H54 (cell line): ENCODE measurements around the gene SLC23A2.
"Not testable (repeated sequence)": the region's sequence is repeated elsewhere in the genome, so short reads cannot be mapped to it uniquely, and the experiment has no call there.

Experiments used
- DNase-seq: peaks from one replicate; pipeline ENCODE4 v3.0.0; 2011; ENCODE audit warnings: low spot score, mixed read lengths; ENCODE audit not compliant: insufficient read length
- FAIRE-seq: peaks from 3 replicates; lab custom pipeline; 2011; peaks lifted over from hg19 to GRCh38; lab: Jason Lieb, UNC
- POLR2A ChIP-seq: IDR thresholded peaks from 2 replicates; pipeline ENCODE4 v1.6.1; 2011; ENCODE audit warnings: low read depth, mild to moderate bottlenecking, low read length

The SLC23A2 gene

DNA sequence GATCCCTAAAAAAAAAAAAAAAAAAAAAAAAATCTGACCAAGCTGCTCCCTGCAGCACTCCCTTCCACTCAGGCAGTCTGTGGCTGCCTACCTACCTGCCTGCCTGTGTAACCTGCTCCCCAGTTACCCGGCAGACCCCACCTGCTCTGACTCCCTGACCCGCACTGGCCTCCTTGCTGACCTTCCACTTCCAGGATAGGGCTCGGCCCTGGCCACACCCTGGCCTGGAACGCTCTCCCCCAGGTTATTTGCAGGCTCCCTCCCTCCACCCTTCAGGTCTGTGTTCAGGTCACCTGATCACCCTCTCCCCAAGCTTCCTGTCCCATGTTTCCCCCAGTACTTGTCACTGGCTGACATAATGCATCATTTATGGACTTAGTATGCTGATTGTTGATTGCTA is 134.3 kb downstream of the SLC23A2 start:
- no peak for TF ChIP-seq POLR2A
- FAIRE-seq (no peak), DNase-seq (no peak)

- DNase-seq (no peak), FAIRE-seq (no peak)
- TF ChIP-seq POLR2A: no peak
These were observed 134.9 kb downstream of the SLC23A2 start for GRCh38 chr20:4866429-4866828.

DNA sequence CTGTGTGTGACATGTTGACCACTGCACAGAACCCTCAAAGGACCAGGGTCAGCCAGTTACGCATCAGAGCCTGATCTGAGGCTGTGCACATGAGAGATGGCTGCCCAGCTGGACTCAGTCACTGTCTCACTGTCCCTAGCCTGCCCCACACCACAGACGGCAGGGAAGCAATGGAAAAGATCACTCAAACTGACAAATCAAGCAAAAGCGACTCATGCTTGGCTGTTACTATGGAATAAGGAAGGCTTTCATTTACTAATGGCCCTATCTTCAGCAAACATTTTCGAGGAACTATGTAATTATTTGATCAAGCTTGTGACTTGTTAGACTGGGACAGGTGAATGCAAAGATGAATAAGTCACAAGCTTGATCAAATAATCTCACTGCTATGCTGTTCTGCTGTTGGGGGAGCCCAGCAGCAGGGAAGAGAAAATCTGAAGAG is 137.0 kb downstream of the SLC23A2 start:
- no peak for DNase-seq
- FAIRE-seq: no peak

DNA sequence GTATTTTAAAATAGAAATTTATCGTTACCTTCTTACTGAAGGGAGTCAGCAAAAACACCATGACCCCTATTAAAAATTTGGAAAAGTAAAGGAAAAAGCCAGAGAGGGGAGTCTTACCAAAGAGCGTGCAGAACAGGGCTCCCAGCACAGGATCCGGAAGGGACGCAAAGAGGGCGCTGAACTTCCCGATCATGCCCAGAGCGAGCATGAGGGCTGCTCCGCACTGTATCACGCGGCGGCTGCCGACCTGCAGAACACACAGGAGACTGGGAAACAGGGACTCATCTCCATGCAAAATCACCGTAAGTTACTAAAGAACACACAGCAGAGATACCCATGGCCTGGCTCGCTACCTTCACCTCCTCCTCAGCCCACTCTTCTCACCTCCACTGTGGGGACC is 138.6 kb downstream of the SLC23A2 start:
- no peak for DNase-seq
- FAIRE-seq: no peak
- TF ChIP-seq POLR2A: no peak

More for the DNA sequence above, 137.0 kb downstream of the SLC23A2 start:
- no peak for TF ChIP-seq POLR2A

- no peak for TF ChIP-seq POLR2A
- no peak for FAIRE-seq
- DNase-seq: no peak
These were observed 139.3 kb downstream of the SLC23A2 start for GRCh38 chr20:4861961-4862360.

GRCh38 chr20:4858000-4858399 is 143.3 kb downstream of the SLC23A2 start:
- TF ChIP-seq POLR2A: no peak
- DNase-seq (no peak), FAIRE-seq (no peak)

GRCh38 chr20:4856022-4856755 is 145.1 kb downstream of the SLC23A2 start:
- FAIRE-seq (no peak), DNase-seq (no peak)
- no peak for TF ChIP-seq POLR2A

- DNase-seq (no peak), FAIRE-seq (no peak)
- TF ChIP-seq POLR2A: no peak
These were observed 145.8 kb downstream of the SLC23A2 start for GRCh38 chr20:4855555-4855954.

- TF ChIP-seq POLR2A: no peak
- DNase-seq: no peak
- no peak for FAIRE-seq
These were observed 146.2 kb downstream of the SLC23A2 start for GRCh38 chr20:4855097-4855496.

DNA sequence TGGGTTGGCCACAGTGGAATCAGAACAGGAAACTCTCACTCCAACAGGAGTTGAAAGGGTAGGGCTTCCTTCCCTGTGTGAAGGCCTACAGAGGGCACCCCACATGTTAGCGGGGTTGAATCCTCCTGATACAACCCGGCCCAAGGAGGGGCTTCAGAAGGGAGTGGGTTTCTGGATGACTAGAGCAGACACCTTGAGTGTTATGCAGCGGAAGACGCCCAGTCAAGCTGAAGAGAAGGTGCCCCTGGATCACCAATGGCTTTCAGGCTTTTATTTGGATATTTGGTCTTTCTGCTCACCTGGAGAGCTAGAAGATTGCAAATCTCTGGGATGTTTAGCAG is 146.8 kb downstream of the SLC23A2 start:
- DNase-seq (no peak), FAIRE-seq (no peak)
- no peak for TF ChIP-seq POLR2A

DNA sequence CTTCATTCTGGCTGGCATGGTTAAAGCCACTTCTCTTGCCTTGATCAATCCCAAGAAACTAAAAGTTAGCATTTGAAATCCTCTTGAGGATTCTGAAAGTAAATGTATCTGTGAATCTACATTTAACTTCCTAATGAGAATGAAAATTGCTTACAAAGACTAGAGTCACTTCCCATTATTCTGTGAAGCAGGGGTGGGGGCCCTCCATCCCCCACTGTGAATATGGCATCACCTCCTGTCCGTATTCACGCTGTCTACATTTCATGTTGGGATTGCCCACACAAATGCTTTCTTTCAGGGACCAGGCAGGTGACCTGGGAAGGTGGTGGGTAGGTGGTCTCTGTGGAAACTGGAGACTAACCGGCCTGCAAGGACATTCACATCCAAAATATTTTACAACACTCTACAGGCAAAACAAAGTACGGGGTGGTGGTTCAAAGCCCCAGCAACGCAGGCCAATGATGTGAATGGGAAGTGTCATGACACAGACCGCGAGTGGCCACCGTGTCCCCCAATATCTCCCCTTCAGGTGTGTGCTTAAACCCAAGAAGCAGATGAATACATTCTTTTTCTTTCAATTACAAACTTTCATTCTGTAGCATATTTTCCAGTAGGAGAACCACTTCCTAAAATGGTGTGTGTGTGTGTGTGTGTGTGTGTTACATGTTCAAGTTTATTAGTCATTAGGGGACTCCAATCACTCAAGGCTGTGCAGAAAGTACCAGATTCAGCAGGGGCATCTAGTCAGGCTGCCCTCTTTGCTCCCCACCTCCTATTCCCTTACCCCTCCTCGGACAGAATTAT is 147.4 kb downstream of the SLC23A2 start:
- no peak for TF ChIP-seq POLR2A
- FAIRE-seq (no peak), DNase-seq (no peak)

DNA sequence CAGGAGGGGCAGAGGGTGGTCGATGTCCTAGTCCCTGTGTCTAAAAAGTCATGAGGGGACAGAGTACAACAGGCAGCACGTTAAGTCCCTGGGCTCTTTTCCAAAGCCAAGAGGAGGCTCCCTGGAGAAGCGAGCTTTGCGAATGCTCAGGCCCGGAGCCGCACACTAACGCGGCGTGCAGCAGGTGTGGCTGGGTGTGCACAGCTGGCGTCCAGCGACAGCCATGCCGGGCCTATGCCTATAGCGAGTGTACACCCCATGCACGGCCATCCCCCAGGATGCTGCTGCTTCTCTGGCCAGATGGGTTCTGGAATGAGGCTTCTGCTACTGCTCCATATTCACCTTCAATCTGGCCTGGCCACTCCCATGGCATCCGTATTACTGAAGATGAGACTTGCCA is 148.3 kb downstream of the SLC23A2 start:
- FAIRE-seq (no peak), DNase-seq (no peak)
- no peak for TF ChIP-seq POLR2A

DNA sequence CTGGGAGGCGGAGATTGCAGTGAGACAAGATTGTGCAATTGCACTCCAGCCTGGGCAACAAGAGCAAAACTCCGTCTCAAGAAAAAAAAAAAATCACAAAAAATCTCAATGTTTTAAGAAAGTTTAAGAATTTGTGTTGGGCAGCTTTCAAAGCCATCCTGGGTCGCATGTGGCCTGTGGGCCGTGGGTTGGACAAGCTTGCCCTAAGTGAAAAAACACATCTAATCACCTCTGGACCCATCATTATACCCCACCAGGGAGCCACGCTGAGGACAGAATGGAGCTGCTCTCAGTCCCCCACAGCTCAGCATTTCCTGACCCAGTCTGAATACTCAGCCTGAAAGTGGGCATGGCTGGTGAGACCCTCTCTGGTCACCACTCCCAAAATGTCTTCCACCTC is 150.3 kb downstream of the SLC23A2 start:
- no peak for FAIRE-seq
- TF ChIP-seq POLR2A: no peak

DNA sequence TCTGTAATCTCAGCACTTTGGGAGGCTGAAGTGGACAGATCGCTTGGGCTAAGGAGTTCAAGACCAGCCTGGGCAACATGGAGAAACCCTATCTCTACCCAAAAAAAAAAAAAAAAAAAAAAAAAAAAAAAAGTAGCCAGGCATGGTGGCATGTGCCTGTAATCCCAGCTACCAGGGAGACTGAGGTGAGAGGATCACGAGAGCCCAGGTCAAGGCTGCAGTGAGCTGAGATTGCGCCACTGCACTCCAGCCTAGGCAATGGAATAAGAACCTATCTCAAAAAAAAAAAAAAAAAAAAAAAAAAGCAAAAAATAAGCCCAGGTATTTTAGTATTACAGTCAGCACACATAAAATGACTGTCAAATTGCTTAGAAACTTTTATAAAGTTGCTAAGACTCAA is 152.5 kb downstream of the SLC23A2 start:
- DNase-seq, FAIRE-seq: not testable (repeated sequence)

More for the DNA sequence above, 150.3 kb downstream of the SLC23A2 start:
- DNase-seq: no peak

- no peak for DNase-seq
- TF ChIP-seq POLR2A: no peak
- FAIRE-seq: no peak
These were observed 153.3 kb downstream of the SLC23A2 start for GRCh38 chr20:4848041-4848440.
